Panc1 (cell line): ENCODE measurements around the gene PSMB7. TPM values are rescaled to one million over a fixed set of nuclear protein-coding genes. Genes with fewer than 3 reads are reported as not detected.

Experiments
- ATAC-seq: fragments of 200-7000 bp; cut with Tn5 transposase; 2 replicates; pipeline ENCODE4 v1.9.1; 2020; ENCODE audit warnings: mild to moderate bottlenecking, moderate library complexity
- BruUV-seq: library from RNA; stranded (reverse); fragments of 400-500 nt; replicated peaks from 2 replicates; lab custom pipeline; 2021; lab: Mats Ljungman, UMichigan
- CTCF ChIA-PET: fragments of 300-600 bp; sonication (Branson Sonifier 250); formaldehyde crosslinking; loops from one replicate; lab custom pipeline; 2022; ENCODE audit warnings: antibody characterized with exemption; lab: Charles Lee
- POLR2A ChIA-PET: fragments of 300-600 bp; sonication (Branson Sonifier 250); formaldehyde crosslinking; loops from one replicate; lab custom pipeline; 2022; ENCODE audit warnings: antibody characterized with exemption; lab: Charles Lee
- DNase-seq: peaks from one replicate; pipeline ENCODE4 v3.0.0-alpha.2; 2010; ENCODE audit warnings: low read depth, low spot score
- H3K27ac ChIP-seq: 2 replicates; pipeline ENCODE4 v1.5.1; 2011; ENCODE audit warnings: mild to moderate bottlenecking, low read length, inconsistent platforms
- H3K27me3 ChIP-seq: fragments of 200-500 bp; sonication (Bioruptor generic); 2 replicates; pipeline ENCODE4 v1.6.0; 2014; ENCODE audit warnings: low read length, inconsistent platforms; ENCODE audit not compliant: control insufficient read depth, insufficient read depth
- H3K36me3 ChIP-seq: fragments of 200-500 bp; sonication (Bioruptor generic); 2 replicates; pipeline ENCODE4 v1.5.1; 2014; ENCODE audit warnings: inconsistent platforms, mild to moderate bottlenecking, low read length, moderate library complexity; ENCODE audit not compliant: control insufficient read depth, insufficient read depth
- H3K4me1 ChIP-seq: 2 replicates; pipeline ENCODE4 v1.5.1; 2011; ENCODE audit warnings: inconsistent platforms, mild to moderate bottlenecking, low read length, moderate library complexity; ENCODE audit not compliant: control insufficient read depth, insufficient read depth
- H3K4me3 ChIP-seq, 2 experiments: 2 replicates each; pipeline ENCODE4 v1.5.1; 2011 to 2012; ENCODE audit warnings: low read depth in 2 of 2, low read length in 2 of 2, mild to moderate bottlenecking in 2 of 2, inconsistent platforms in 1 of 2, moderate library complexity in 1 of 2
- H3K9me3 ChIP-seq: fragments of 200-500 bp; sonication (Bioruptor generic); 2 replicates; pipeline ENCODE4 v1.5.1; 2014; ENCODE audit warnings: low read depth, mild to moderate bottlenecking, inconsistent platforms, low read length, moderate library complexity; ENCODE audit not compliant: control insufficient read depth, insufficient read depth
- CTCF ChIP-seq: fragments of 450-650 bp; IDR thresholded peaks from 2 replicates; pipeline ENCODE4 v1.5.1; 2017; ENCODE audit warnings: mild to moderate bottlenecking
- POLR2AphosphoS5 ChIP-seq: IDR thresholded peaks from 2 replicates; pipeline ENCODE4 v1.6.1; 2012; ENCODE audit warnings: mild to moderate bottlenecking, low read depth, low read length, moderate library complexity
- REST ChIP-seq, 2 experiments: IDR thresholded peaks; 2 replicates each; pipeline ENCODE4 v1.6.1; 2011 to 2012; ENCODE audit warnings: low read depth in 2 of 2, control low read depth in 1 of 2, low read length in 1 of 2, mild to moderate bottlenecking in 1 of 2, moderate library complexity in 1 of 2; ENCODE audit not compliant: insufficient read depth in 1 of 2
- SIN3A ChIP-seq: IDR thresholded peaks from 2 replicates; pipeline ENCODE4 v1.6.1; 2012; ENCODE audit warnings: low read depth, mild to moderate bottlenecking, low read length, moderate library complexity, borderline replicate concordance; ENCODE audit not compliant: insufficient read depth
- TCF7L2 ChIP-seq: IDR thresholded peaks from 2 replicates; pipeline ENCODE4 v1.6.1; 2011; ENCODE audit warnings: mild to moderate bottlenecking, low read depth, low read length, inconsistent platforms
- in situ Hi-C: cut with HindIII; loops from 2 replicates; pipeline ENCODE4 v1.10.0; 2016; ENCODE audit warnings: low sequenced_read_pairs, low pct_unique_long_range_greater_than_20kb
- intact Hi-C: fragments of 100-400 bp; cut with micrococcal nuclease; formaldehyde crosslinking; loops from one replicate; pipeline ENCODE4 v1.10.0; 2022; ENCODE audit not compliant: unreplicated experiment
- total RNA-seq: library from RNA; stranded (reverse); gene quantifications from one replicate; pipeline ENCODE4 v1.2.1, GENCODE V29; 2021; ENCODE audit not compliant: unreplicated experiment

The PSMB7 gene
- total RNA-seq, 1 experiment from 2014 or later: 167 TPM

- H3K4me3 ChIP-seq: no peak overlapping the region
- CTCF ChIA-PET: no interaction called here
- BruUV-seq: no TSS peak
- POLR2A ChIA-PET: no interaction called here
- ATAC-seq (no peak), DNase-seq (no peak)
- TF ChIP-seq SIN3A (no peak), CTCF (no peak), POLR2AphosphoS5 (peak; percentile 29; the same call in 1 of the 2 replicates), TCF7L2 (no peak), REST (IDR thresholded peaks at IDR 0.05; ENCODE audit: insufficient read depth in 1 of 2, low read depth in 2 of 2, low read length in 1 of 2) (no peak)
- H3K9me3 ChIP-seq: no peaks in the 10 kb centered on the region
- in situ Hi-C loops (no loop called here), intact Hi-C loops (no loop called here)
- peaks cover 2% of the 10 kb centered on the region for H3K36me3 ChIP-seq
- H3K27ac ChIP-seq: no peak overlapping the region
- peaks cover 18% of the 10 kb centered on the region for H3K4me1 ChIP-seq
- no peaks in the 10 kb centered on the region for H3K27me3 ChIP-seq
Observed at GRCh38 chr9:124347206-124347967, 67.9 kb downstream of the PSMB7 start.

- peaks cover 2% of the 10 kb centered on the region for H3K36me3 ChIP-seq
- CTCF ChIA-PET: interaction anchor here (0.5 kb wide), 1 partner anchor 76 kb away, joined by 3 read pairs; no protein-coding TSS in a partner anchor
Observed at GRCh38 chr9:124346347-124347163, 68.7 kb downstream of the PSMB7 start.

More at GRCh38 chr9:124346347-124347163, 68.7 kb downstream of the PSMB7 start:
- intact Hi-C loops: no loop called here
- H3K4me3 ChIP-seq: no peak overlapping the region
- POLR2A ChIA-PET: no interaction called here
- H3K27me3 ChIP-seq: no peaks in the 10 kb centered on the region
- no peak for TF ChIP-seq TCF7L2
- no peak for TF ChIP-seq SIN3A
- TF ChIP-seq CTCF: no peak
- no peak for TF ChIP-seq REST (IDR thresholded peaks at IDR 0.05; ENCODE audit: insufficient read depth in 1 of 2, low read depth in 2 of 2, low read length in 1 of 2)
- no peak for TF ChIP-seq POLR2AphosphoS5
- in situ Hi-C loops: no loop called here
- no peak for ATAC-seq
- DNase-seq: no peak
- H3K4me1 ChIP-seq: peaks cover 26% of the 10 kb centered on the region
- no peaks in the 10 kb centered on the region for H3K9me3 ChIP-seq
- no TSS peak for BruUV-seq
- H3K27ac ChIP-seq: no peak overlapping the region
